Measurements from ENCODE around the gene TAGLN.

The TAGLN gene

GRCh38 chr11:117199053-117199915 is at the start of gene TAGLN:
Gene TAGLN (plus strand): TSS chr11:117199370. CDS start chr11:117203014, 3,644 bp downstream.
- DNase-seq, result no peak

GRCh38 chr11:117152066-117152465 is 47.1 kb upstream of the TAGLN start:
- no peak for DNase-seq

- DNase-seq, result no peak
These were observed 44.7 kb upstream of the TAGLN start for GRCh38 chr11:117154468-117154867.

GRCh38 chr11:117157507-117157906 is 41.7 kb upstream of the TAGLN start:
- no peak for DNase-seq

- no peak for DNase-seq
These were observed 39.3 kb upstream of the TAGLN start for GRCh38 chr11:117159892-117160291.

GRCh38 chr11:117160826-117161225 is 38.3 kb upstream of the TAGLN start:
- DNase-seq, result no peak

- DNase-seq, result no peak
These were observed 32.7 kb upstream of the TAGLN start for GRCh38 chr11:117166491-117166890.

GRCh38 chr11:117169736-117170135 is 29.4 kb upstream of the TAGLN start:
- DNase-seq, result no peak

- DNase-seq, result no peak
These were observed 29.0 kb upstream of the TAGLN start for GRCh38 chr11:117170210-117170609.

GRCh38 chr11:117171007-117171403 is 28.2 kb upstream of the TAGLN start:
- DNase-seq, result no peak

- no peak for DNase-seq
These were observed 27.6 kb upstream of the TAGLN start for GRCh38 chr11:117171404-117172061.

GRCh38 chr11:117172724-117173421 is 26.3 kb upstream of the TAGLN start:
- DNase-seq, result no peak

- DNase-seq, result no peak
These were observed 24.1 kb upstream of the TAGLN start for GRCh38 chr11:117175104-117175503.

GRCh38 chr11:117175781-117176180 is 23.4 kb upstream of the TAGLN start:
- DNase-seq, result no peak

- DNase-seq, result no peak
These were observed 23.0 kb upstream of the TAGLN start for GRCh38 chr11:117176186-117176585.

- DNase-seq, result no peak
These were observed 21.5 kb upstream of the TAGLN start for GRCh38 chr11:117177534-117178209.

GRCh38 chr11:117178210-117179034 is 20.7 kb upstream of the TAGLN start, which contains the start of gene SIDT2:
Gene SIDT2 (plus strand): TSS chr11:117178743. CDS start chr11:117179264, 521 bp downstream.
- peak; percentile 97 for DNase-seq

GRCh38 chr11:117179048-117179999 is 19.8 kb upstream of the TAGLN start:
- peak; percentile 82 for DNase-seq

- DNase-seq, result no peak
These were observed 19.1 kb upstream of the TAGLN start for GRCh38 chr11:117180020-117180419.

- DNase-seq, result peak; percentile 86
These were observed 18.2 kb upstream of the TAGLN start for GRCh38 chr11:117180661-117181585.

All from NCI-H69 (cell line).